WTC11 (cell line): ENCODE measurements around the gene UBR4. TPM values are rescaled to one million over a fixed set of nuclear protein-coding genes. Genes with fewer than 3 reads are reported as not detected.

Experiments used
- ATAC-seq: fragments of 200-7000 bp; cut with Tn5 transposase; 2 replicates; pipeline ENCODE4 v1.10.0; 2021; ENCODE audit warnings: mild to moderate bottlenecking, moderate library complexity
- CTCF ChIA-PET: fragments of 300-600 bp; sonication (Branson Sonifier 250); formaldehyde crosslinking; loops from one replicate; lab custom pipeline; 2021; ENCODE audit warnings: antibody characterized with exemption; lab: Charles Lee
- POLR2A ChIA-PET: fragments of 350-600 bp; sonication (Branson Sonifier 250); formaldehyde crosslinking; loops from one replicate; lab custom pipeline; 2021; ENCODE audit warnings: antibody characterized with exemption; lab: Charles Lee
- DNase-seq: peaks from one replicate; pipeline ENCODE4 v3.0.0; 2021; ENCODE audit warnings: low spot score
- H3K27ac Mint-ChIP-seq: 2 replicates; pipeline ENCODE4 v1.8.0; 2021; ENCODE audit warnings: mixed read lengths
- H3K27me3 Mint-ChIP-seq: 2 replicates; pipeline ENCODE4 v1.8.0; 2021; ENCODE audit warnings: low read depth, mild to moderate bottlenecking, moderate library complexity, mixed read lengths
- H3K36me3 Mint-ChIP-seq: 2 replicates; pipeline ENCODE4 v1.8.0; 2021; ENCODE audit warnings: mixed read lengths
- H3K4me1 Mint-ChIP-seq: 2 replicates; pipeline ENCODE4 v1.8.0; 2022; ENCODE audit warnings: mixed read lengths
- H3K4me3 Mint-ChIP-seq: 2 replicates; pipeline ENCODE4 v1.8.0; 2021; ENCODE audit warnings: mild to moderate bottlenecking, moderate library complexity, mixed read lengths
- H3K9me3 Mint-ChIP-seq: 2 replicates; pipeline ENCODE4 v1.8.0; 2021; ENCODE audit warnings: mixed read lengths
- AFF4 ChIP-seq: sonication (generic); formaldehyde crosslinking; IDR thresholded peaks from 2 replicates; pipeline ENCODE4 v1.8.1; 2023; ENCODE audit warnings: mild to moderate bottlenecking, missing genetic modification reagents, borderline replicate concordance
- AR ChIP-seq: fragments of 250-450 bp; sonication (Bioruptor Pico); IDR thresholded peaks from 2 replicates; pipeline ENCODE4 v1.9.0; 2021; ENCODE audit warnings: mild to moderate bottlenecking
- ARID4B ChIP-seq: sonication (generic); formaldehyde crosslinking; IDR thresholded peaks from 2 replicates; pipeline ENCODE4 v1.8.0; 2023; ENCODE audit warnings: missing genetic modification reagents, mild to moderate bottlenecking, borderline replicate concordance
- ATF1 ChIP-seq: sonication (generic); formaldehyde crosslinking; IDR thresholded peaks from 2 replicates; pipeline ENCODE4 v1.8.1; 2023; ENCODE audit warnings: mild to moderate bottlenecking, moderate library complexity, missing genetic modification reagents
- ATF3 ChIP-seq: sonication (generic); formaldehyde crosslinking; conservative IDR thresholded peaks from 2 replicates; pipeline ENCODE4 v1.8.1; 2022; ENCODE audit warnings: mild to moderate bottlenecking, missing genetic modification reagents
- ATF6 ChIP-seq: sonication (generic); formaldehyde crosslinking; IDR thresholded peaks from 2 replicates; pipeline ENCODE4 v1.8.1; 2023; ENCODE audit warnings: mild to moderate bottlenecking, missing genetic modification reagents
- CBFB ChIP-seq: sonication (generic); formaldehyde crosslinking; IDR thresholded peaks from 2 replicates; pipeline ENCODE4 v1.8.1; 2022; ENCODE audit warnings: mild to moderate bottlenecking, low read depth, missing genetic modification reagents
- CDX4 ChIP-seq: fragments of 250-450 bp; sonication (Bioruptor Pico); IDR thresholded peaks from 2 replicates; pipeline ENCODE4 v1.9.0; 2021; ENCODE audit warnings: moderate library complexity, mild to moderate bottlenecking, inconsistent platforms, borderline replicate concordance
- ELF4 ChIP-seq: sonication (generic); formaldehyde crosslinking; IDR thresholded peaks from 2 replicates; pipeline ENCODE4 v1.8.1; 2022; ENCODE audit warnings: low read depth, mild to moderate bottlenecking, moderate library complexity, missing genetic modification reagents
- ERG ChIP-seq: fragments of 250-450 bp; sonication (Bioruptor Pico); IDR thresholded peaks from 2 replicates; pipeline ENCODE4 v1.8.0; 2021; ENCODE audit warnings: mild to moderate bottlenecking
- ETV6 ChIP-seq: sonication (generic); formaldehyde crosslinking; IDR thresholded peaks from 2 replicates; pipeline ENCODE4 v1.8.1; 2022; ENCODE audit warnings: mild to moderate bottlenecking, missing genetic modification reagents
- HMGA2 ChIP-seq: fragments of 250-450 bp; sonication (Bioruptor Pico); IDR thresholded peaks from 2 replicates; pipeline ENCODE4 v1.4.0; 2021; ENCODE audit warnings: mild to moderate bottlenecking, moderate library complexity
- JUN ChIP-seq: sonication (generic); formaldehyde crosslinking; IDR thresholded peaks from 2 replicates; pipeline ENCODE4 v1.8.0; 2023; ENCODE audit warnings: mild to moderate bottlenecking, missing genetic modification reagents
- MAX ChIP-seq: sonication (generic); formaldehyde crosslinking; IDR thresholded peaks from 2 replicates; pipeline ENCODE4 v1.8.0; 2022; ENCODE audit warnings: mild to moderate bottlenecking, missing genetic modification reagents
- NFYB ChIP-seq: sonication (generic); formaldehyde crosslinking; conservative IDR thresholded peaks from 2 replicates; pipeline ENCODE4 v1.8.0; 2022; ENCODE audit warnings: low read depth, missing genetic modification reagents
- NR1H2 ChIP-seq: sonication (generic); formaldehyde crosslinking; IDR thresholded peaks from 2 replicates; pipeline ENCODE4 v1.9.0; 2021; ENCODE audit warnings: mild to moderate bottlenecking, moderate library complexity, missing genetic modification reagents
- RELA ChIP-seq: sonication (generic); formaldehyde crosslinking; IDR thresholded peaks from 2 replicates; pipeline ENCODE4 v1.8.1; 2022; ENCODE audit warnings: missing genetic modification reagents, mild to moderate bottlenecking, borderline replicate concordance
- SMAD4 ChIP-seq: sonication (generic); formaldehyde crosslinking; IDR thresholded peaks from 2 replicates; pipeline ENCODE4 v1.8.0; 2022; ENCODE audit warnings: mild to moderate bottlenecking, missing genetic modification reagents
- SOX15 ChIP-seq: fragments of 250-450 bp; sonication (Bioruptor Pico); IDR thresholded peaks from 2 replicates; pipeline ENCODE4 v1.9.0; 2021; ENCODE audit warnings: mild to moderate bottlenecking
- ZBTB21 ChIP-seq: sonication (generic); formaldehyde crosslinking; IDR thresholded peaks from 2 replicates; pipeline ENCODE4 v1.8.1; 2023; ENCODE audit warnings: mild to moderate bottlenecking, missing genetic modification reagents, borderline replicate concordance
- total RNA-seq: library from RNA; stranded (reverse); gene quantifications from 3 replicates; pipeline ENCODE4 v1.2.3, GENCODE V29; 2021

Gene UBR4
- total RNA-seq, 1 experiment from 2014 or later = 179 TPM

- no peak for TF ChIP-seq CBFB (CRISPR knock-in tag)
- no peak for TF ChIP-seq AFF4
- no peak for TF ChIP-seq NR1H2 (CRISPR knock-in tag)
- no peak for TF ChIP-seq RELA (CRISPR knock-in tag)
- no peak for TF ChIP-seq NFYB (CRISPR knock-in tag)
- no peak for TF ChIP-seq ELF4 (CRISPR knock-in tag)
- TF ChIP-seq HMGA2 (CRISPR knock-in tag) = no peak
- no peak for TF ChIP-seq ATF1 (CRISPR knock-in tag)
- TF ChIP-seq ARID4B = no peak
- TF ChIP-seq JUN (CRISPR knock-in tag) = no peak
- no peak for TF ChIP-seq ERG (CRISPR knock-in tag)
- TF ChIP-seq MAX (CRISPR knock-in tag) = no peak
- no peak for TF ChIP-seq ATF6 (CRISPR knock-in tag)
- TF ChIP-seq SOX15 = no peak
- TF ChIP-seq ETV6 (CRISPR knock-in tag) = no peak
- TF ChIP-seq AR = no peak
- no peak for TF ChIP-seq ZBTB21 (CRISPR knock-in tag)
- TF ChIP-seq ATF3 = no peak
- TF ChIP-seq SMAD4 (CRISPR knock-in tag) = no peak
- no peak for TF ChIP-seq CDX4
- ChIA-PET CTCF (interaction anchor here (0.6 to 1.2 kb wide), 4 partner anchors 61 to 206 kb away, joined by 3 to 5 read pairs (median 4); no protein-coding TSS in a partner anchor), POLR2A (no interaction called here)
- no peaks in the 10 kb centered on the region for H3K9me3 Mint-ChIP-seq
- H3K4me3 Mint-ChIP-seq = no peak overlapping the region
- H3K4me1 Mint-ChIP-seq = no peaks in the 10 kb centered on the region
- peak; percentile 39 for ATAC-seq
- no peak for DNase-seq
- H3K27ac Mint-ChIP-seq = no peak overlapping the region
- H3K36me3 Mint-ChIP-seq = peaks cover 93% of the 10 kb centered on the region
- H3K27me3 Mint-ChIP-seq = no peaks in the 10 kb centered on the region
Measured at GRCh38 chr1:19113697-19114092, 96.4 kb downstream of the UBR4 start.
